Testis (tissue), 2 donors: ENCODE data around the gene KPNB1.

ENCODE experiments used
- CTCF ChIP-seq, 3 experiments: fragments of 450-650 bp in 2 of 3; fragments of 200-600 bp in 1 of 3; sonication (generic) in 1 of 3; IDR thresholded peaks; one replicate each; pipeline ENCODE4 v1.5.1; 2016 to 2019; ENCODE audit warnings: antibody characterized with exemption in 3 of 3, mild to moderate bottlenecking in 2 of 3, moderate library complexity in 1 of 3
- POLR2A ChIP-seq: fragments of 450-650 bp; IDR thresholded peaks from one replicate; pipeline ENCODE4 v1.6.1; 2017; ENCODE audit warnings: antibody characterized with exemption, mild to moderate bottlenecking, moderate library complexity

- no peak for TF ChIP-seq CTCF (IDR thresholded peaks at IDR 0.05)
- TF ChIP-seq POLR2A, result no peak
Observed at GRCh38 chr17:47652570-47652969, 2.9 kb downstream of the KPNB1 start.
